GM12878 (cell line): Measurements from ENCODE around the gene LITAF. TPM values are rescaled to one million over a fixed set of nuclear protein-coding genes. Genes with fewer than 3 reads are reported as not detected.
A peak's percentile ranks its signal among the peaks of the same experiment; 100 is the strongest.

Source experiments
- ATF7 ChIP-seq: fragments of 450-650 bp; IDR thresholded peaks from 2 replicates; pipeline ENCODE4 v1.6.1; 2016; ENCODE audit warnings: low read depth, mild to moderate bottlenecking
- BCL11A ChIP-seq: IDR thresholded peaks from 2 replicates; pipeline ENCODE4 v1.6.1; 2011; ENCODE audit warnings: low read depth, low read length
- GABPA ChIP-seq: IDR thresholded peaks from 2 replicates; pipeline ENCODE4 v1.6.1; 2014; ENCODE audit warnings: antibody characterized with exemption, low read depth, mild to moderate bottlenecking, inconsistent platforms
- IKZF1 ChIP-seq: fragments of 450-650 bp; conservative IDR thresholded peaks from 2 replicates; pipeline ENCODE4 v1.6.1; 2017; ENCODE audit warnings: antibody characterized with exemption, mild to moderate bottlenecking
- IKZF2 ChIP-seq, 2 experiments: fragments of 450-650 bp; IDR thresholded peaks; 2 replicates each; pipeline ENCODE4 v1.6.1; 2017; ENCODE audit warnings: mild to moderate bottlenecking in 2 of 2, moderate library complexity in 2 of 2
- IRF4 ChIP-seq: IDR thresholded peaks from 2 replicates; pipeline ENCODE4 v1.6.1; 2011; ENCODE audit warnings: low read depth, low read length
- JUNB ChIP-seq: IDR thresholded peaks from 2 replicates; pipeline ENCODE4 v1.6.1; 2016; ENCODE audit warnings: antibody characterized with exemption, mild to moderate bottlenecking
- LARP7 ChIP-seq: fragments of 450-650 bp; IDR thresholded peaks from 2 replicates; pipeline ENCODE4 v1.6.1; 2017; ENCODE audit warnings: mild to moderate bottlenecking
- MXI1 ChIP-seq: fragments of 150-350 bp; IDR thresholded peaks from 2 replicates; pipeline ENCODE4 v1.6.1; 2011; ENCODE audit warnings: low read depth, mild to moderate bottlenecking, inconsistent platforms, low read length, improper control_type of control experiment
- NBN ChIP-seq: fragments of 450-650 bp; IDR thresholded peaks from 2 replicates; pipeline ENCODE4 v1.6.1; 2016
- NFIC ChIP-seq: IDR thresholded peaks from 2 replicates; pipeline ENCODE4 v1.6.1; 2012; ENCODE audit warnings: low read depth, mild to moderate bottlenecking, inconsistent platforms, low read length, moderate library complexity
- NFYB ChIP-seq: IDR thresholded peaks from 2 replicates; pipeline ENCODE4 v1.6.1; 2011; ENCODE audit warnings: low read depth, mild to moderate bottlenecking, low read length, improper control_type of control experiment, moderate library complexity; ENCODE audit not compliant: insufficient read depth
- POU2F2 ChIP-seq: IDR thresholded peaks from 3 replicates; pipeline ENCODE4 v1.6.1; 2011; ENCODE audit warnings: low read depth, mild to moderate bottlenecking, low read length, borderline replicate concordance
- RAD51 ChIP-seq: fragments of 450-650 bp; IDR thresholded peaks from 2 replicates; pipeline ENCODE4 v1.6.1; 2016; ENCODE audit warnings: moderate library complexity, mild to moderate bottlenecking, inconsistent platforms
- RBBP5 ChIP-seq: fragments of 200-600 bp; sonication (generic); conservative IDR thresholded peaks from 2 replicates; pipeline ENCODE4 v1.6.1; 2016
- RUNX3 ChIP-seq: IDR thresholded peaks from 2 replicates; pipeline ENCODE4 v1.6.1; 2012; ENCODE audit warnings: low read length, inconsistent platforms
- WRNIP1 ChIP-seq: IDR thresholded peaks from 2 replicates; pipeline ENCODE4 v1.6.1; 2011; ENCODE audit warnings: low read depth, low read length, improper control_type of control experiment, borderline replicate concordance
- YY1 ChIP-seq: IDR thresholded peaks from 2 replicates; pipeline ENCODE4 v1.6.1; 2011; ENCODE audit warnings: low read depth, mild to moderate bottlenecking, low read length
- ZBED1 ChIP-seq: IDR thresholded peaks from 2 replicates; pipeline ENCODE4 v1.6.1; 2016; ENCODE audit warnings: borderline replicate concordance
- polyA plus RNA-seq, 11 experiments: library from polyadenylated mRNA; depleted of rRNA in 4 of 11; unstranded in 6 of 11; stranded (reverse) in 5 of 11; fragments of >200 nt; fragmentation: Nextera tagmentation in 4 of 11; fragmentation: Illumina TruSeq in 1 of 11; extraction: Ambion mirVana in 4 of 11; extraction: Trizol in 1 of 11; gene quantifications; 1 replicate in 1 of 11; 2 replicates in 10 of 11; pipeline versions ENCODE4 v1.2.1 to v1.2.3, GENCODE V29; 2011 to 2016; ENCODE audit warnings: inconsistent platforms in 2 of 11, missing spikeins in 2 of 11, low read depth in 1 of 11
- total RNA-seq, 4 experiments: library from RNA; depleted of rRNA in 3 of 4; stranded (reverse); fragments of >200 nt in 3 of 4; fragmentation: Illumina TruSeq in 1 of 4; extraction: Trizol in 1 of 4; gene quantifications; 2 replicates each; pipeline versions ENCODE4 v1.2.1 to v1.2.3, GENCODE V29; 2013 to 2021
- TF ChIP-seq, protein P1 (sequence below): fragments of 450-650 bp; IDR thresholded peaks from 2 replicates; pipeline ENCODE4 v1.6.1; 2017; ENCODE audit warnings: mild to moderate bottlenecking, moderate library complexity
- TF ChIP-seq, protein P2 (sequence below): fragments of 450-650 bp; IDR thresholded peaks from 2 replicates; pipeline ENCODE4 v1.6.1; 2017; ENCODE audit warnings: low read depth, mild to moderate bottlenecking, moderate library complexity
- TF ChIP-seq, protein P3 (sequence below): fragments of 450-650 bp; IDR thresholded peaks from 2 replicates; pipeline ENCODE4 v1.6.1; 2017; ENCODE audit warnings: mild to moderate bottlenecking, low read depth, inconsistent platforms; ENCODE audit not compliant: poor library complexity, severe bottlenecking
- TF ChIP-seq, protein P4 (sequence below): fragments of 450-650 bp; IDR thresholded peaks from 2 replicates; pipeline ENCODE4 v1.6.1; 2016; ENCODE audit warnings: mild to moderate bottlenecking

LITAF gene
- total and polyA plus RNA-seq, 10 of the 15 experiments (the other 5 are each of a cell fraction or from before 2014, with no cell fraction given) = 99.2 to 211 (median 147) TPM

DNA sequence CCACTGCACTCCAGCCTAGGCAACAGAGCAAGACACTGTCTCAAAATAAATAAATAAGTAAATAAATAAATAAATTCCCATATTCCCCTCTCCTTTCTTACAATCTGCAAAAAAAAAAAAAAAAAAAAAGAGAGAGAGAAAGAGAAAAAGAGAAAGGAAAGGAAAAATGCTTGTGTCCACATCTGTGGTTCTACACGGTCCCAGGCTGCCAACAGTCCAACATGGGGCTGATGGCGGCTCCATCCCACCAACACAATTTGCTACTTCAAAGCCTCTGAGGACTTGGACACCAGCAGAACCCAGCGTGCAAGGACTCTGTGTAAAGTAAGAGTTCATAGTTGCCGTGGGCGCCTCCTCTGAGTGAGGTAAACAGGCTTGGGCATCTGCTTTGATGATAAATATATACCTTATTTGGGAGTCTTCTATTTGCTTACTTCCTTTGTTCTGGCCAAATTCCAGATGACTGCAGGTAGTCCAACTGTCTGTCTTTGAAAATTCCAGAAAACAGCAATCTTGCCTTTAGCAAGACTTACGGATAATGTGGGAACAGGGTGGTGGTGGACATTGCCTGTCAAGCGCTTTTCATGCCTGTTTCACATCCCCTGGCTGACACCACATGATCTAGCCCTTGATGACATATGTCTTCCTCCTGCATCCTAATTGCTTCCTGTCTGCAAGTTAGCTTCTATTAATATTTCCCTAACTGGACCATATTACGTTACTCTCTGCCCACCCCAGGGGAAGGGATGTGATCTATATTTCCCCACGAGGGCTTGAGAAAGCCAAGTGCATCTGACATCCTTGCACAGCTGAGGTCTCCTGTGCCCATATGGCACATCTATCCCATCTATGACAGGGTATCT is 10.1 kb downstream of the LITAF start (continued):
- TF ChIP-seq IKZF1 (peak; percentile 81), JUNB (no peak), POU2F2 (peak; percentile 50; the same call in 1 of the 3 replicates), WRNIP1 (no peak; the same call in 1 of the 2 replicates), GABPA (no peak), NFIC (peak; percentile 50; the same call in 1 of the 2 replicates), RBBP5 (no peak), RUNX3 (peak; percentile 72), ATF7 (peak; percentile 90), IRF4 (0 out of 2 replicates have a peak, but pooled peaks have one; percentile 7), RAD51 (peak; percentile 75), NFYB (no peak), YY1 (no peak), IKZF2 (IDR thresholded peaks at IDR 0.05) (peak; percentile 85), ZBED1 (peak; percentile 70; the same call in 1 of the 2 replicates), NBN (peak; percentile 50; the same call in 1 of the 2 replicates), LARP7 (no peak), BCL11A (peak; percentile 82), MXI1 (0 out of 2 replicates have a peak, but pooled peaks have one; percentile 33)
- TF ChIP-seq, protein P1, sequence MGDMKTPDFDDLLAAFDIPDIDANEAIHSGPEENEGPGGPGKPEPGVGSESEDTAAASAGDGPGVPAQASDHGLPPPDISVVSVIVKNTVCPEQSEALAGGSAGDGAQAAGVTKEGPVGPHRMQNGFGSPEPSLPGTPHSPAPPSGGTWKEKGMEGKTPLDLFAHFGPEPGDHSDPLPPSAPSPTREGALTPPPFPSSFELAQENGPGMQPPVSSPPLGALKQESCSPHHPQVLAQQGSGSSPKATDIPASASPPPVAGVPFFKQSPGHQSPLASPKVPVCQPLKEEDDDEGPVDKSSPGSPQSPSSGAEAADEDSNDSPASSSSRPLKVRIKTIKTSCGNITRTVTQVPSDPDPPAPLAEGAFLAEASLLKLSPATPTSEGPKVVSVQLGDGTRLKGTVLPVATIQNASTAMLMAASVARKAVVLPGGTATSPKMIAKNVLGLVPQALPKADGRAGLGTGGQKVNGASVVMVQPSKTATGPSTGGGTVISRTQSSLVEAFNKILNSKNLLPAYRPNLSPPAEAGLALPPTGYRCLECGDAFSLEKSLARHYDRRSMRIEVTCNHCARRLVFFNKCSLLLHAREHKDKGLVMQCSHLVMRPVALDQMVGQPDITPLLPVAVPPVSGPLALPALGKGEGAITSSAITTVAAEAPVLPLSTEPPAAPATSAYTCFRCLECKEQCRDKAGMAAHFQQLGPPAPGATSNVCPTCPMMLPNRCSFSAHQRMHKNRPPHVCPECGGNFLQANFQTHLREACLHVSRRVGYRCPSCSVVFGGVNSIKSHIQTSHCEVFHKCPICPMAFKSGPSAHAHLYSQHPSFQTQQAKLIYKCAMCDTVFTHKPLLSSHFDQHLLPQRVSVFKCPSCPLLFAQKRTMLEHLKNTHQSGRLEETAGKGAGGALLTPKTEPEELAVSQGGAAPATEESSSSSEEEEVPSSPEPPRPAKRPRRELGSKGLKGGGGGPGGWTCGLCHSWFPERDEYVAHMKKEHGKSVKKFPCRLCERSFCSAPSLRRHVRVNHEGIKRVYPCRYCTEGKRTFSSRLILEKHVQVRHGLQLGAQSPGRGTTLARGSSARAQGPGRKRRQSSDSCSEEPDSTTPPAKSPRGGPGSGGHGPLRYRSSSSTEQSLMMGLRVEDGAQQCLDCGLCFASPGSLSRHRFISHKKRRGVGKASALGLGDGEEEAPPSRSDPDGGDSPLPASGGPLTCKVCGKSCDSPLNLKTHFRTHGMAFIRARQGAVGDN = peak; percentile 54; the same call in 1 of the 2 replicates
- TF ChIP-seq, protein P2, sequence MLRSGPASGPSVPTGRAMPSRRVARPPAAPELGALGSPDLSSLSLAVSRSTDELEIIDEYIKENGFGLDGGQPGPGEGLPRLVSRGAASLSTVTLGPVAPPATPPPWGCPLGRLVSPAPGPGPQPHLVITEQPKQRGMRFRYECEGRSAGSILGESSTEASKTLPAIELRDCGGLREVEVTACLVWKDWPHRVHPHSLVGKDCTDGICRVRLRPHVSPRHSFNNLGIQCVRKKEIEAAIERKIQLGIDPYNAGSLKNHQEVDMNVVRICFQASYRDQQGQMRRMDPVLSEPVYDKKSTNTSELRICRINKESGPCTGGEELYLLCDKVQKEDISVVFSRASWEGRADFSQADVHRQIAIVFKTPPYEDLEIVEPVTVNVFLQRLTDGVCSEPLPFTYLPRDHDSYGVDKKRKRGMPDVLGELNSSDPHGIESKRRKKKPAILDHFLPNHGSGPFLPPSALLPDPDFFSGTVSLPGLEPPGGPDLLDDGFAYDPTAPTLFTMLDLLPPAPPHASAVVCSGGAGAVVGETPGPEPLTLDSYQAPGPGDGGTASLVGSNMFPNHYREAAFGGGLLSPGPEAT = peak; percentile 72; the same call in 1 of the 2 replicates
- TF ChIP-seq, protein P3, sequence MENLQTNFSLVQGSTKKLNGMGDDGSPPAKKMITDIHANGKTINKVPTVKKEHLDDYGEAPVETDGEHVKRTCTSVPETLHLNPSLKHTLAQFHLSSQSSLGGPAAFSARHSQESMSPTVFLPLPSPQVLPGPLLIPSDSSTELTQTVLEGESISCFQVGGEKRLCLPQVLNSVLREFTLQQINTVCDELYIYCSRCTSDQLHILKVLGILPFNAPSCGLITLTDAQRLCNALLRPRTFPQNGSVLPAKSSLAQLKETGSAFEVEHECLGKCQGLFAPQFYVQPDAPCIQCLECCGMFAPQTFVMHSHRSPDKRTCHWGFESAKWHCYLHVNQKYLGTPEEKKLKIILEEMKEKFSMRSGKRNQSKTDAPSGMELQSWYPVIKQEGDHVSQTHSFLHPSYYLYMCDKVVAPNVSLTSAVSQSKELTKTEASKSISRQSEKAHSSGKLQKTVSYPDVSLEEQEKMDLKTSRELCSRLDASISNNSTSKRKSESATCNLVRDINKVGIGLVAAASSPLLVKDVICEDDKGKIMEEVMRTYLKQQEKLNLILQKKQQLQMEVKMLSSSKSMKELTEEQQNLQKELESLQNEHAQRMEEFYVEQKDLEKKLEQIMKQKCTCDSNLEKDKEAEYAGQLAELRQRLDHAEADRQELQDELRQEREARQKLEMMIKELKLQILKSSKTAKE = peak; percentile 63
- TF ChIP-seq, protein P4, sequence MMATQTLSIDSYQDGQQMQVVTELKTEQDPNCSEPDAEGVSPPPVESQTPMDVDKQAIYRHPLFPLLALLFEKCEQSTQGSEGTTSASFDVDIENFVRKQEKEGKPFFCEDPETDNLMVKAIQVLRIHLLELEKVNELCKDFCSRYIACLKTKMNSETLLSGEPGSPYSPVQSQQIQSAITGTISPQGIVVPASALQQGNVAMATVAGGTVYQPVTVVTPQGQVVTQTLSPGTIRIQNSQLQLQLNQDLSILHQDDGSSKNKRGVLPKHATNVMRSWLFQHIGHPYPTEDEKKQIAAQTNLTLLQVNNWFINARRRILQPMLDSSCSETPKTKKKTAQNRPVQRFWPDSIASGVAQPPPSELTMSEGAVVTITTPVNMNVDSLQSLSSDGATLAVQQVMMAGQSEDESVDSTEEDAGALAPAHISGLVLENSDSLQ = peak; percentile 67
